HepG2 (cell line): Measurements from ENCODE around the gene RBM28. TPM values are rescaled to one million over a fixed set of nuclear protein-coding genes. Genes with fewer than 3 reads are reported as not detected.

Experiments
- ATAC-seq: fragments of 200-7000 bp; cut with Tn5 transposase; 3 replicates; pipeline ENCODE4 v1.9.1; 2020; ENCODE audit warnings: mild to moderate bottlenecking, moderate library complexity
- BruUV-seq: library from RNA; stranded (reverse); fragments of 400-500 nt; replicated peaks from 2 replicates; lab custom pipeline; 2021; lab: Mats Ljungman, UMichigan
- CTCF ChIA-PET: fragments of 300-600 bp; formaldehyde crosslinking; extraction: SDS; loops from one replicate; lab custom pipeline; 2021; ENCODE audit warnings: low total read pairs, inconsistent platforms, low intra/inter-chr PET ratio; lab: Yijun Ruan, JAX
- POLR2A ChIA-PET: fragments of 350-600 bp; sonication (Branson Sonifier 250); formaldehyde crosslinking; loops from one replicate; lab custom pipeline; 2020; ENCODE audit warnings: antibody characterized with exemption, inconsistent platforms; lab: Yijun Ruan, JAX
- DNase-seq: peaks from one replicate; pipeline ENCODE4 v3.0.0-alpha.2; 2015; ENCODE audit warnings: low spot score
- FAIRE-seq: peaks from 3 replicates; lab custom pipeline; 2011; peaks lifted over from hg19 to GRCh38; lab: Jason Lieb, UNC
- H2AFZ ChIP-seq: one replicate; pipeline ENCODE4 v1.6.1; 2011; ENCODE audit warnings: low read length, inconsistent platforms
- H3K27ac ChIP-seq: fragments of 300-600 bp; 3 replicates; pipeline ENCODE4 v1.8.0; 2011; ENCODE audit warnings: mixed run types, mild to moderate bottlenecking, mixed read lengths, low read length, inconsistent platforms; ENCODE audit not compliant: insufficient read depth; ENCODE audit errors: extremely low read length
- H3K27me3 ChIP-seq, 2 experiments: fragments of 200-600 bp in 1 of 2; 2 replicates in 1 of 2; 3 replicates in 1 of 2; pipeline versions ENCODE4 v1.6.0 to v1.8.0; 2011; ENCODE audit warnings: low read length in 2 of 2, mild to moderate bottlenecking in 2 of 2, moderate library complexity in 2 of 2, inconsistent platforms in 1 of 2; ENCODE audit not compliant: insufficient read depth in 2 of 2, control insufficient read depth in 1 of 2
- H3K36me3 ChIP-seq, 2 experiments: fragments of 200-600 bp in 1 of 2; replicated peaks in 1 of 2; 2 replicates in 1 of 2; 3 replicates in 1 of 2; pipeline versions ENCODE4 v1.5.1 to v1.8.0; 2011; ENCODE audit warnings: low read length in 2 of 2, inconsistent platforms in 1 of 2; ENCODE audit not compliant: insufficient read depth in 2 of 2, control insufficient read depth in 1 of 2
- H3K4me1 ChIP-seq: 2 replicates; pipeline ENCODE4 v1.5.1; 2012; ENCODE audit warnings: low read length, inconsistent platforms; ENCODE audit not compliant: insufficient read depth
- H3K4me2 ChIP-seq: 2 replicates; pipeline ENCODE4 v1.6.0; 2011; ENCODE audit warnings: low read depth, low read length, inconsistent platforms
- H3K4me3 ChIP-seq, 3 experiments: fragments of 200-600 bp in 1 of 3; sonication (generic), shearing (Covaris generic) in 1 of 3; replicated peaks in 1 of 3; 2 replicates each; pipeline ENCODE4 v1.5.1; 2011 to 2016; ENCODE audit warnings: low read length in 3 of 3, inconsistent platforms in 2 of 3, low read depth in 2 of 3, mild to moderate bottlenecking in 2 of 3, control low read depth in 1 of 3, mixed read lengths in 1 of 3; ENCODE audit not compliant: insufficient read depth in 1 of 3
- H3K79me2 ChIP-seq: one replicate; pipeline ENCODE4 v1.6.1; 2011; ENCODE audit warnings: low read length, inconsistent platforms; ENCODE audit not compliant: insufficient read depth
- H3K9ac ChIP-seq: 2 replicates; pipeline ENCODE4 v1.6.0; 2011; ENCODE audit warnings: mild to moderate bottlenecking, low read depth, low read length, inconsistent platforms; ENCODE audit not compliant: insufficient read depth
- H3K9me3 ChIP-seq: 2 replicates; pipeline ENCODE4 v1.5.1; 2012; ENCODE audit warnings: mild to moderate bottlenecking, low read length
- H4K20me1 ChIP-seq: 2 replicates; pipeline ENCODE4 v1.6.0; 2011; ENCODE audit warnings: inconsistent platforms, mild to moderate bottlenecking, low read length, moderate library complexity; ENCODE audit not compliant: insufficient read depth
- BCLAF1 ChIP-seq: fragments of 450-650 bp; IDR thresholded peaks from 2 replicates; pipeline ENCODE4 v1.6.1; 2017; ENCODE audit warnings: mild to moderate bottlenecking
- HNF1A ChIP-seq, 2 experiments: sonication (generic) in 1 of 2; formaldehyde crosslinking in 1 of 2; IDR thresholded peaks; 2 replicates each; pipeline versions ENCODE4 v1.4.0 to v1.6.1; 2016 to 2020; ENCODE audit warnings: borderline replicate concordance in 1 of 2, low read depth in 1 of 2, mild to moderate bottlenecking in 1 of 2, missing genetic modification reagents in 1 of 2
- HNRNPL ChIP-seq: fragments of 200-400 bp; formaldehyde crosslinking; IDR thresholded peaks from 2 replicates; pipeline ENCODE4 v1.6.1; 2017; ENCODE audit warnings: mild to moderate bottlenecking, low read depth, low read length
- HOXA9 ChIP-seq: sonication (generic); formaldehyde crosslinking; IDR thresholded peaks from 2 replicates; pipeline ENCODE4 v1.8.1; 2022; ENCODE audit warnings: missing genetic modification reagents, mild to moderate bottlenecking, moderate library complexity, borderline replicate concordance
- KAT2B ChIP-seq: fragments of 150-350 bp; IDR thresholded peaks from 2 replicates; pipeline ENCODE4 v1.6.1; 2014; ENCODE audit warnings: low read depth, low read length, borderline replicate concordance
- PRDM10 ChIP-seq: sonication (generic); formaldehyde crosslinking; IDR thresholded peaks from 2 replicates; pipeline ENCODE4 v1.4.0; 2020; ENCODE audit warnings: low read depth, missing genetic modification reagents
- SIX4 ChIP-seq: sonication (generic); formaldehyde crosslinking; IDR thresholded peaks from 2 replicates; pipeline ENCODE4 v1.4.0; 2020; ENCODE audit warnings: missing genetic modification reagents
- ZNF20 ChIP-seq: sonication (generic); formaldehyde crosslinking; IDR thresholded peaks from 2 replicates; pipeline ENCODE4 v1.4.0; 2020; ENCODE audit warnings: mild to moderate bottlenecking, moderate library complexity, missing genetic modification reagents
- ZNF280B ChIP-seq: sonication (generic); formaldehyde crosslinking; IDR thresholded peaks from 2 replicates; pipeline ENCODE4 v1.5.0; 2020; ENCODE audit warnings: missing genetic modification reagents, mild to moderate bottlenecking, borderline replicate concordance
- ZNF34 ChIP-seq: sonication (generic); formaldehyde crosslinking; IDR thresholded peaks from 2 replicates; pipeline ENCODE4 v1.4.0; 2020; ENCODE audit warnings: mild to moderate bottlenecking, missing genetic modification reagents, borderline replicate concordance
- ZNF484 ChIP-seq: sonication (generic); formaldehyde crosslinking; IDR thresholded peaks from 2 replicates; pipeline ENCODE4 v1.5.1; 2020; ENCODE audit warnings: mild to moderate bottlenecking, low read depth, missing genetic modification reagents, borderline replicate concordance
- WGBS: methylation state at CpG from one replicate; pipeline ENCODE4 v1.1.6; 2017; ENCODE audit warnings: low lambda C conversion rate; 5-methylcytosine and 5-hydroxymethylcytosine counted together
- in situ Hi-C: cut with HindIII; loops from 2 replicates; pipeline ENCODE4 v1.10.0; 2017; ENCODE audit warnings: low pct_unique_long_range_greater_than_20kb; ENCODE audit not compliant: extremely low pct_ligation_motif_present
- intact Hi-C: fragments of 100-400 bp; cut with micrococcal nuclease; formaldehyde crosslinking; loops from one replicate; pipeline ENCODE4 v1.10.0; 2022; ENCODE audit not compliant: unreplicated experiment
- polyA plus RNA-seq, 8 experiments: library from polyadenylated mRNA; depleted of rRNA in 3 of 8; stranded (reverse) in 7 of 8; unstranded in 1 of 8; fragments of >200 nt; fragmentation: Illumina TruSeq in 4 of 8; extraction: Trizol in 4 of 8; gene quantifications; 2 replicates each; pipeline versions ENCODE4 v1.2.1 to v1.2.3, GENCODE V29; 2011 to 2016; ENCODE audit warnings: low read depth in 4 of 8, missing spikeins in 1 of 8, mixed read lengths in 1 of 8; ENCODE audit not compliant: insufficient read depth in 1 of 8
- total RNA-seq, 5 experiments: library from RNA; depleted of rRNA; stranded (reverse); fragments of >200 nt; fragmentation: Illumina TruSeq; extraction: Trizol; gene quantifications; 2 replicates each; pipeline ENCODE4 v1.2.3, GENCODE V29; 2016; ENCODE audit warnings: low read depth in 1 of 5

The RBM28 gene
- total and polyA plus RNA-seq, 2 of the 13 experiments (the other 11 are each of a cell fraction or from before 2014, with no cell fraction given) = 20.5 to 49.0 TPM

- Histone ChIP-seq H3K27me3 (peaks cover 5 to 26% of the 10 kb centered on the region in 2 experiments; a peak in 4 of 5 replicates), H3K4me3 (no peak overlapping the region), H3K9ac (no peak overlapping the region), H3K4me1 (no peaks in the 10 kb centered on the region), H3K27ac (no peak overlapping the region), H4K20me1 (no peaks in the 10 kb centered on the region), H3K4me2 (no peak overlapping the region), H3K79me2 (no peaks in the 10 kb centered on the region), H3K9me3 (no peaks in the 10 kb centered on the region), H2AFZ (no peak overlapping the region), H3K36me3 (no peaks in the 10 kb centered on the region)
- peak; percentile 11 for DNase-seq
- POLR2A ChIA-PET = no interaction called here
- ATAC-seq = peak; percentile 77
- no peak for FAIRE-seq
- BruUV-seq = no TSS peak
- CTCF ChIA-PET = interaction anchor here (2.0 kb wide), 1 partner anchor 35 kb away, joined by 8 read pairs; no protein-coding TSS in a partner anchor
- WGBS = no CpG with 5 or more reads among the region's 34 CpGs
- intact Hi-C loops = no loop called here
- in situ Hi-C loops = no loop called here
- TF ChIP-seq HOXA9 (CRISPR knock-in tag) = no peak
- no peak for TF ChIP-seq ZNF20 (CRISPR knock-in tag)
- no peak for TF ChIP-seq PRDM10 (CRISPR knock-in tag)
- TF ChIP-seq BCLAF1 = no peak
- TF ChIP-seq ZNF280B (CRISPR knock-in tag) = no peak
- no peak for TF ChIP-seq SIX4
- TF ChIP-seq HNRNPL = 0 out of 2 replicates have a peak, but pooled peaks have one; percentile 24
- no peak for TF ChIP-seq ZNF34 (CRISPR knock-in tag)
- TF ChIP-seq KAT2B = no peak
- TF ChIP-seq ZNF484 = no peak
- TF ChIP-seq HNF1A (IDR thresholded peaks at IDR 0.05; ENCODE audit: low read depth) = no peak
- no peak for TF ChIP-seq HNF1A (CRISPR knock-in tag; IDR thresholded peaks at IDR 0.05; ENCODE audit: borderline replicate concordance)
Measured at GRCh38 chr7:128352153-128352537, 8.4 kb upstream of the RBM28 start.
